ENCODE data around the gene UBE3B. TPM values are rescaled to one million over a fixed set of nuclear protein-coding genes. Genes with fewer than 3 reads are reported as not detected.

UBE3B gene
- total RNA-seq, 2 donors from 2014 or later: 40.4 to 54.8 TPM

GRCh38 chr12:109554761-109555160 lies 77.3 kb downstream of the UBE3B start:
- ATAC-seq (no peak), DNase-seq (no peak)
- intact Hi-C loops (cut with DNase I): no loop called here

- DNase-seq (no peak), ATAC-seq (no peak)
- intact Hi-C loops (cut with DNase I): no loop called here
These were observed 78.2 kb downstream of the UBE3B start for GRCh38 chr12:109555431-109556315.

GRCh38 chr12:109557200-109557599 lies 79.8 kb downstream of the UBE3B start:
- ATAC-seq (no peak), DNase-seq (no peak)
- intact Hi-C loops (cut with DNase I): no loop called here

GRCh38 chr12:109557805-109558204 lies 80.4 kb downstream of the UBE3B start:
- ATAC-seq: no peak
- intact Hi-C loops (cut with DNase I): no loop called here
- DNase-seq: no peak

GRCh38 chr12:109558374-109559199 lies 81.2 kb downstream of the UBE3B start:
- intact Hi-C loops (cut with DNase I): no loop called here
- ATAC-seq: no peak
- no peak for DNase-seq

GRCh38 chr12:109559200-109559505 lies 81.7 kb downstream of the UBE3B start:
- DNase-seq (no peak), ATAC-seq (no peak)
- intact Hi-C loops (cut with DNase I): no loop called here

- intact Hi-C loops (cut with DNase I): no loop called here
- ATAC-seq (no peak), DNase-seq (no peak)
These were observed 82.2 kb downstream of the UBE3B start for GRCh38 chr12:109559601-109560000.

- intact Hi-C loops (cut with DNase I): no loop called here
- ATAC-seq: no peak
- no peak for DNase-seq
These were observed 83.7 kb downstream of the UBE3B start for GRCh38 chr12:109560867-109561710.

GRCh38 chr12:109561711-109562030 lies 84.2 kb downstream of the UBE3B start:
- no peak for ATAC-seq
- intact Hi-C loops (cut with DNase I): no loop called here
- DNase-seq: no peak

GRCh38 chr12:109562871-109563270 lies 85.4 kb downstream of the UBE3B start:
- intact Hi-C loops (cut with DNase I): no loop called here
- ATAC-seq (no peak), DNase-seq (no peak)

- ATAC-seq: peak; percentile 62 to 70
- DNase-seq: no peak
These were observed 86.2 kb downstream of the UBE3B start for GRCh38 chr12:109563291-109564284.

GRCh38 chr12:109566424-109566823 lies 89.0 kb downstream of the UBE3B start:
- DNase-seq (no peak), ATAC-seq (no peak)
- intact Hi-C loops (cut with DNase I): no loop called here

More at GRCh38 chr12:109563291-109564284, 86.2 kb downstream of the UBE3B start:
- intact Hi-C loops (cut with DNase I): no loop called here

- DNase-seq (no peak), ATAC-seq (no peak)
- intact Hi-C loops (cut with DNase I): no loop called here
These were observed 89.9 kb downstream of the UBE3B start for GRCh38 chr12:109567296-109567695.

GRCh38 chr12:109567967-109568366 lies 90.5 kb downstream of the UBE3B start:
- intact Hi-C loops (cut with DNase I): no loop called here
- no peak for ATAC-seq
- DNase-seq: no peak

GRCh38 chr12:109568486-109568885 lies 91.1 kb downstream of the UBE3B start:
- DNase-seq (no peak), ATAC-seq (no peak)
- intact Hi-C loops (cut with DNase I): no loop called here

- ATAC-seq (no peak), DNase-seq (no peak)
- intact Hi-C loops (cut with DNase I): no loop called here
These were observed 94.5 kb downstream of the UBE3B start for GRCh38 chr12:109571773-109572505.

- intact Hi-C loops (cut with DNase I): no loop called here
- no peak for DNase-seq
- no peak for ATAC-seq
These were observed 95.0 kb downstream of the UBE3B start for GRCh38 chr12:109572506-109572845.
